ENCODE measurements around the gene NR3C2. TPM values are rescaled to one million over a fixed set of nuclear protein-coding genes. Genes with fewer than 3 reads are reported as not detected.

NR3C2 gene
- total RNA-seq, 2 donors from 2014 or later, result 0.44 to 0.82 TPM

DNA sequence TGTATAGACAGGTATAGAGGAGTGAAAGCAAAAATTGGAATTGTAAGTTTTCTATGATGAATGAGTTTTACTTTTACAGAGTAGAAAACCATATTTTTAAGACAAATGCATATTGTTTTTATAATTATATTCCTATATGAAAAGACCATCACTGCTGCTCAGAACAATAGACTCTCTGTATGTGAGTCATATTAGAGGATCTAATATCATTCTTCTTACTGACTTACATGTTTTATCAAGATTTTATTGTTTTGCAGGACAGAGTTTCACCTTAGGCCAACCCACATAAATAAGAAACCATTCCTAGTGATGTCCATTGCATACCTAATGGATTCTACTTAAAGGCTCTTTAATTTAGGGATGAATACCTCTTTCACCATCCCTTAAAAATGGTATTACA is 88.6 kb downstream of the NR3C2 start:
- Mint-ChIP-seq H3K4me1 (peaks cover 3% of the 10 kb centered on the region), H3K27ac (no peak overlapping the region)
- no peak overlapping the region for H3K4me3 ChIP-seq (ENCODE audit: low read length)

DNA sequence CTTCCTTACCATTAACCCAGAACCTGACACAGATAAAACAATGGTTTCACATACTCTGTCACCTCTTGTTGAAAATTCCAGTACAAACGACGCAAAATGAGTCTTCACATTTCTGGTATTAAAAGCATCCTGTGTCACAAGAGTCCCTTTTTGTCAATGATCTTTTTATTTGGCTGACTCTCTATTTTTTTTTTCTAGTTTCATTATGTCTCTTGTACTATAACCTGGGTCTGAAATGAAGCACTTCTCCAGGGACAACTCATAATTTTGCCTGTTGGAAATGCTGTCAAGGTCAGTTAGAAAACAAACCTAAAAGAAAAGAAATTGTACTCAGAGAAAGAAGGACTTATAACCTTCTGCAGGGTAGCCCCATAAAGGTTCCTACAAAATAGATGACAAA is 93.1 kb downstream of the NR3C2 start:
- H3K27ac Mint-ChIP-seq, result no peak overlapping the region
- no peaks in the 10 kb centered on the region for H3K27me3 ChIP-seq (ENCODE audit: control insufficient read depth, insufficient read depth, low read length, poor library complexity, severe bottlenecking)
- H3K9me3 Mint-ChIP-seq, result no peaks in the 10 kb centered on the region
- H3K36me3 Mint-ChIP-seq (ENCODE audit: low read depth), result no peaks in the 10 kb centered on the region
- no peak overlapping the region for H3K9ac ChIP-seq (ENCODE audit: extremely low read depth, low read length, poor library complexity, severe bottlenecking)
- H3K27me3 Mint-ChIP-seq (ENCODE audit: insufficient read depth), result no peaks in the 10 kb centered on the region
- 93% methylated on average over 2 of the region's 2 CpGs for WGBS, 2 experiments (ENCODE audit: insufficient coverage in 1 of 2, insufficient read length in 1 of 2)
- no peaks in the 10 kb centered on the region for H3K4me1 Mint-ChIP-seq
- no peak overlapping the region for H3K4me3 ChIP-seq (ENCODE audit: low read length)
- H3K4me3 Mint-ChIP-seq, result no peak overlapping the region
- H3K4me1 ChIP-seq (ENCODE audit: control insufficient read depth, insufficient read depth, low read length), result no peaks in the 10 kb centered on the region
- no peak overlapping the region for H3K27ac ChIP-seq (ENCODE audit: low read depth, low read length)
- DNase-seq, result no peak
- H3K9me3 ChIP-seq (ENCODE audit: control insufficient read depth, low read length), result no peaks in the 10 kb centered on the region
- H3K36me3 ChIP-seq (ENCODE audit: control insufficient read depth, insufficient read depth, low read length), result no peaks in the 10 kb centered on the region
- TF ChIP-seq, protein P1, sequence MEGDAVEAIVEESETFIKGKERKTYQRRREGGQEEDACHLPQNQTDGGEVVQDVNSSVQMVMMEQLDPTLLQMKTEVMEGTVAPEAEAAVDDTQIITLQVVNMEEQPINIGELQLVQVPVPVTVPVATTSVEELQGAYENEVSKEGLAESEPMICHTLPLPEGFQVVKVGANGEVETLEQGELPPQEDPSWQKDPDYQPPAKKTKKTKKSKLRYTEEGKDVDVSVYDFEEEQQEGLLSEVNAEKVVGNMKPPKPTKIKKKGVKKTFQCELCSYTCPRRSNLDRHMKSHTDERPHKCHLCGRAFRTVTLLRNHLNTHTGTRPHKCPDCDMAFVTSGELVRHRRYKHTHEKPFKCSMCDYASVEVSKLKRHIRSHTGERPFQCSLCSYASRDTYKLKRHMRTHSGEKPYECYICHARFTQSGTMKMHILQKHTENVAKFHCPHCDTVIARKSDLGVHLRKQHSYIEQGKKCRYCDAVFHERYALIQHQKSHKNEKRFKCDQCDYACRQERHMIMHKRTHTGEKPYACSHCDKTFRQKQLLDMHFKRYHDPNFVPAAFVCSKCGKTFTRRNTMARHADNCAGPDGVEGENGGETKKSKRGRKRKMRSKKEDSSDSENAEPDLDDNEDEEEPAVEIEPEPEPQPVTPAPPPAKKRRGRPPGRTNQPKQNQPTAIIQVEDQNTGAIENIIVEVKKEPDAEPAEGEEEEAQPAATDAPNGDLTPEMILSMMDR (conservative IDR thresholded peaks at IDR 0.05), result no peak

More for the DNA sequence above, 88.6 kb downstream of the NR3C2 start:
- Histone ChIP-seq H3K4me1 (ENCODE audit: control insufficient read depth, insufficient read depth, low read length) (no peaks in the 10 kb centered on the region), H3K9me3 (ENCODE audit: control insufficient read depth, low read length) (no peaks in the 10 kb centered on the region), H3K27ac (ENCODE audit: low read depth, low read length) (no peak overlapping the region), H3K9ac (ENCODE audit: extremely low read depth, low read length, poor library complexity, severe bottlenecking) (no peak overlapping the region), H3K36me3 (ENCODE audit: control insufficient read depth, insufficient read depth, low read length) (no peaks in the 10 kb centered on the region), H3K27me3 (ENCODE audit: control insufficient read depth, insufficient read depth, low read length, poor library complexity, severe bottlenecking) (no peaks in the 10 kb centered on the region)
- TF ChIP-seq, protein P1 (conservative IDR thresholded peaks at IDR 0.05), result no peak
- no peak for DNase-seq
- Mint-ChIP-seq H3K4me3 (no peak overlapping the region), H3K27me3 (ENCODE audit: insufficient read depth) (no peaks in the 10 kb centered on the region), H3K36me3 (ENCODE audit: low read depth) (no peaks in the 10 kb centered on the region), H3K9me3 (no peaks in the 10 kb centered on the region)

DNA sequence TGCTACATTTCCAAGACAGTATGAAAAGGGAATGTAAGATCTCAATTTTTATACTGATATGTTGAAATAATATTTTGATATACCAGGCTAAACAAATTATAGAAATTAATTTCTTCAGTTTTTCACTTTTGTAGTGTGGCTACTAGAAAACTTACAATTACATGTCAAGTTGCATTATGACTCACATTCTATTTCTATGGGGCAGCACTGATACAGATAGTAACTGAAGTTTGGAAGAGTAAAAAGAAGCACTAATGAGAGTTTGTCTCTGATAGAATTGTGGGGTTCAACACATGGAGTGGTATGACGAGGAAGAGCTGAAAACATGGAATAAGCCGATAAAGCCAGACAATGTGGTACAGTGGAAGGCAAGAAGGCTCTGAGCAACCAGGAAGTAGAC is 95.6 kb downstream of the NR3C2 start:
- H3K27ac Mint-ChIP-seq, result no peak overlapping the region
- no peak for DNase-seq
- no peak overlapping the region for H3K27ac ChIP-seq (ENCODE audit: low read depth, low read length)
- H3K27me3 Mint-ChIP-seq (ENCODE audit: insufficient read depth), result no peaks in the 10 kb centered on the region
- TF ChIP-seq, protein P1 (conservative IDR thresholded peaks at IDR 0.05), result no peak
- peaks cover 5% of the 10 kb centered on the region for H3K4me1 Mint-ChIP-seq
- no peaks in the 10 kb centered on the region for H3K27me3 ChIP-seq (ENCODE audit: control insufficient read depth, insufficient read depth, low read length, poor library complexity, severe bottlenecking)
- no peaks in the 10 kb centered on the region for H3K36me3 Mint-ChIP-seq (ENCODE audit: low read depth)
- H3K9me3 ChIP-seq (ENCODE audit: control insufficient read depth, low read length), result no peaks in the 10 kb centered on the region
- no peak overlapping the region for H3K9ac ChIP-seq (ENCODE audit: extremely low read depth, low read length, poor library complexity, severe bottlenecking)
- WGBS, 2 experiments (ENCODE audit: insufficient coverage in 1 of 2, insufficient read length in 1 of 2), result 88 to 94% methylated on average over 2 of the region's 2 CpGs
- H3K4me3 Mint-ChIP-seq, result no peak overlapping the region
- H3K4me1 ChIP-seq (ENCODE audit: control insufficient read depth, insufficient read depth, low read length), result no peaks in the 10 kb centered on the region
- no peaks in the 10 kb centered on the region for H3K9me3 Mint-ChIP-seq
- H3K4me3 ChIP-seq (ENCODE audit: low read length), result no peak overlapping the region
- no peaks in the 10 kb centered on the region for H3K36me3 ChIP-seq (ENCODE audit: control insufficient read depth, insufficient read depth, low read length)
